OCI-M2 (cell line): Measurements from ENCODE around the gene CDH7.

Experiments used
- DNase-seq: peaks from one replicate; lab custom pipeline; 2025; ENCODE audit not compliant: unreplicated experiment; lab: John Stamatoyannopoulos, UW

Gene CDH7, protein sequence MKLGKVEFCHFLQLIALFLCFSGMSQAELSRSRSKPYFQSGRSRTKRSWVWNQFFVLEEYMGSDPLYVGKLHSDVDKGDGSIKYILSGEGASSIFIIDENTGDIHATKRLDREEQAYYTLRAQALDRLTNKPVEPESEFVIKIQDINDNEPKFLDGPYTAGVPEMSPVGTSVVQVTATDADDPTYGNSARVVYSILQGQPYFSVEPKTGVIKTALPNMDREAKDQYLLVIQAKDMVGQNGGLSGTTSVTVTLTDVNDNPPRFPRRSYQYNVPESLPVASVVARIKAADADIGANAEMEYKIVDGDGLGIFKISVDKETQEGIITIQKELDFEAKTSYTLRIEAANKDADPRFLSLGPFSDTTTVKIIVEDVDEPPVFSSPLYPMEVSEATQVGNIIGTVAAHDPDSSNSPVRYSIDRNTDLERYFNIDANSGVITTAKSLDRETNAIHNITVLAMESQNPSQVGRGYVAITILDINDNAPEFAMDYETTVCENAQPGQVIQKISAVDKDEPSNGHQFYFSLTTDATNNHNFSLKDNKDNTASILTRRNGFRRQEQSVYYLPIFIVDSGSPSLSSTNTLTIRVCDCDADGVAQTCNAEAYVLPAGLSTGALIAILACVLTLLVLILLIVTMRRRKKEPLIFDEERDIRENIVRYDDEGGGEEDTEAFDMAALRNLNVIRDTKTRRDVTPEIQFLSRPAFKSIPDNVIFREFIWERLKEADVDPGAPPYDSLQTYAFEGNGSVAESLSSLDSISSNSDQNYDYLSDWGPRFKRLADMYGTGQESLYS

DNA sequence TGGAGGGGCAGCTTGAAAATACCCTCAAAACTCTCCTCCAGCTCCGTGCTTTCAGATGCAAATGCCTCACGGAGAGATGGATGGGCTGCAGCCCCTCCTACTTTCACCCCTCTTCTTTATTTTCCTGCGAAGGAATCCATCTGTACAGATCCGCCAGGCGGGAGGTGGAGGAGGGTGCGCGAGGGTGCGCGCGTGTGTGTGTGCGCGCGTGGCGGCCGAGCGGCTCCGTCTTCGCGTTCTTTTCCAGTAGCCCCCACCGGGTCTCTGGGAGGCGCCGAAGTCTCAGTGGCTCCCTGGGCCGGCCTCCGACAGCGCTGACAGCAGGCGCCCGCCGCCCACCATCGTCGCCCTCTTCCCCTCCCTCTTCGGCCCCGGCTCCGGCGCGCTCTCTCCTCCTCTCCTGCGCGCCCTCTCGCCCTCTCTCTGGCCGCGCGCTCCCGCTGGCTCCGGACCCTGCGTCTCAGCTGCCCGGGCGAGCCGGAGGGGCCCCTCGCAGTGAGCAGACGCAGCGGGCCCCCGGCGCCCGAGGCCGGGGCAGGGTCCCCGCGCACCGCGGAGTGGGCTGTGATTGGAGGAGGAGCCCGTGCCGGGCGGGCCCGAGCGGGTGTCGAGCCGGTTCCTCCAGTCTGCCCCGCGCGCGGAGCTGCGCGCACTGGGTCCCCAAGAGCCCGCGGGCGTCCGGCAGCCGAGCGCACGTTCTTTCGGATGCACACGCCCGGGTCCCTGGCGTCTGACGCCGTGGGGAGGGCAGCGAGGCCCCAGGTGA is at the start of gene CDH7:
CDH7 (plus strand) TSS at position 624 of the 766 bp plus-strand sequence. CDS start 11,831 bp downstream, outside the sequence.
- no peak for DNase-seq

DNA sequence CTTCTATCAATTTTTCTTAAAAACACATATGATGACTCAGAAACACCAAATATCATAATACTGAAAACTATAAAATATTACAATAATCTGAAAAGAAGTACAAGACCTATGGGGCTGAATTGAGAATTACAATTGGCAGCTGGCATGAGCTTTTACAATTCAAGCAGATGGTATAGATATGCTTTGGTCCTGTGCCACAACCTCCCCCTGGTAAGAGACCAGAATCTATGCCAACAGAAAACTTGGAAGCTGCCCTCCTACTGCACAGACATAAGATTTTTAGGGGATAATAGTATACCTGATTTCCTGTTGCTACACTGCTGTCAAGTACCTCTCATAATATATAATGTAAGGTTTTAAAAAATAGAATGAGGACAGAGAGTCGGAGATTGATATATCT is 46.8 kb upstream of the CDH7 start:
- DNase-seq, result no peak

DNA sequence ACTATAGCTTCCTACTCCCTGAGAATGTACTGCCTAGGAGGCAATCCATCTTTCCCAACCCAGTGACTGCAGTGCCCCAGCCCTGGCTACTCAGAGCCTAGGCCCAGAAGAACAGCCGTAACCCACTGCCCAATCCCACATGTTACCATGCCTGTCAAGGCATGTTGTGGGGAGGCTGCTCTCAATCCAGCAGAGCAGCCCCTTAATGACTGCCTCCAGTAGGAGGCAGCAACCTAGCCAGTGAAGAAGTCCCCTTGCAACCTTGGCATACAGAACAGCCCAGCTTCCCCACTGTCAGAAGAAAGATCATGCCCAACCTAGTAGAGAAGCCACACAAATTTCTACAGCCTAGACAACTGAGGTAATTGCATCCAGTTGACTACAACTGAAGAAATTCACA is 44.2 kb upstream of the CDH7 start:
- DNase-seq, result no peak

DNA sequence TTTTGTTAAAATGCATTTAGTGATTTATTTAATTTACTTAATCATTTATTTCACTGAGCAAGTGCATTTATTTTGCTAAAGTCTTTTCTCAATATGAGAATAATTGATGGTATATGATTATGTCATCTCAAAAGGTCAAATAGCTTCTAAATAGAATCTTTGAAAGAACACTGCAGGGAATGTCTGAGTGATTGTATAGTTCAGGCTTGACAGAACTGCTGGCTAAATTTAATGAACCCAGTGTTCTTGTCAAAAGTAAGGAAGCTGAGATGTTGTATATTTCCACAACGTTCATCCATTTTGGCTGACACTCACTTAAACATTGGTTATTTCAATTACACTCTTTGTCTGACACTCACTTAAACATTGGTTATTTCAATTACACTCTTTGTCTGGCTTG is 39.3 kb upstream of the CDH7 start:
- DNase-seq, result no peak

DNA sequence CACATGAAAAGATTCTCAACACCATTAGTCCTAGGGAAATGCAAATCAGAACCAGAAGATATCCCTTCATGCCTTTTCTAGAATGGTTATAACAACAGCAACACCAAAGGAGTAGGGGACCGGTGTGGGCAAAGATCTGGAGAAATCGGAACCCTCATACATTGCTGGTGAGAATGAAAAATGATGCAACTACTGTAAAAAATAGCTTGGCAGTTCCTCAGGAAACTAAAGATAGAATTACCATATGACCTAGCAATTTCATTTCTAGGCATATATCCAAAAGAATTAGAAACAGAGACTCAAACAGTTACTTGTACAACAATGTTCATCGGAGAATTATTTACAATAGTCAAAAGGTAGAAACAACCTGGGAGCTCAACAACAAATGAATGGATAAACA is 29.2 kb upstream of the CDH7 start:
- DNase-seq, result no peak

DNA sequence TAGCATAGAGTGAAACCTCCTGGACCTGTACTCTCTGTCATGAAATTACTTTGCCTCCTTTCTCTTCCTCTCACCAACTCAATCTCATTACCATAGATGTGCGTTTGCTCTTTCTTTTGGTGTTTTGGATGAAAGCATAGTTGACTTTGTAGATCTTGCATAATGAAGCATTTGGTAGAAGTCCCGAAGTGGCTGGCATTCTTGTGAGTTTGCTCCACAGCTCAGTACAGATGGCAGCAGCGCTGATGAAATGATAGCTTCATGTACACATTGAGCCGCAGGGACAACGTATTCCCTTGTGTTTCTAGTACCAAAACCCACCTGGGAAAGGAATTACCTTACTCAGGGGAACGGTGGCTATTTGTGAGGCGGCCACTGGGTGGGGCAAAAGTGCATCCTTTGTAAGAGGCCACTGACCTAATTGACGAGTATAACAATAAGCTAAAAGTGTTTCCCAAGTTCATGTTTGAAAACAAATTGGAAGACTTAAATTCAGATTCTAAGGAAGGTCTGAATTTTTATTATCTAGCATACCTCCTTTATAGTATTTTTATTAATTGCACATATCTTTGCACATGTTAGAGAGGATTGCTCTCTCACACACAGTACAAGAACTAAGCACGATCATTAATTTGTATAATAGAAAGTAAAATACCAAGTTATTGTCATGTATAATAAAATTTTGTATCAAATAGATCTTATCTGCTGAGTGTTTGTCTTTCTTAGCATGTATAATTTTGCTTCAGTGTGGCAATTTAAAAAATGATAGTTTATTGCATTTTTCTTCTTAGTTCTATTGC is 25.4 kb upstream of the CDH7 start:
- DNase-seq, result no peak

DNA sequence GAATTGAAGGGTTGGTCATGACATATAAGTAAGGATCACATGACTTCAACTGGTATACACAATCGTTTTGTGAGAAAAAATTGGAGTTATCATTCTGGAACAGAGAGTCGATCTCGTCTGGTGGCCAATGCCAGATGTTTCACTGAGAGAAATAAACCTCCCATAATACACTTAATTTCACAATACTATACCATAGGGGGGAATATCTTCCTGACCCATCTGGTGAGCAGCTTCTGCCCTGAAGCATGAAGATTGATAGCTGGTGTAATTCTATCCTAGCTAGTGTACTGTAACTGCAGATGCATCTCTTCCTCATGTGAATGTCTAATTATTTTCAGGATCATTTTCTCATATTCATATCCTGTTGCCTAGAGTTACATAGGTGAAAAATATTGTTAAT is 15.7 kb upstream of the CDH7 start:
- peak; percentile 21 for DNase-seq

DNA sequence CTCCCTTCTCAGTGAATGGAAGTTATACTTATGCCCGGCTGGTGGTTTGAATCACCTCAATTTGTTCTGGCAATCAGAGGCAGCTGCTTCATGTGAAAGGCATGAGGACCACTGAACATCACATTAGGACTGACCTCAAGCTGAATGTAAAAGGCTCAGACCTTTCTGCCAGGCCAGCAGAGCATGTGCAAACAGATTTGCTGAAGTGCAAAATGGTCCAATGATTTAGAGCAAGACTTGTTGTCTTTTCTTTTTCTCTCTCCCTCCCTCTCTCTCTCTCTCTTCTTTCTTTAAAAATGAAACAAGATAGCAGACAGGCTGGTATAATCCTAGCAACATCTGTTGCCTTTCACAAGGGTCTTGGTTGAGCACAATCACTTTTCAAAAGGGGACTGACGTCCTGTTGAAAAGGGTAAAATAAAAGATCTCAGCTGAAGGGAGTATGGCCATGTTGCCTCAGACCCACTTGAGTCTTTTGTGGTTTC is 13.3 kb upstream of the CDH7 start:
- DNase-seq, result no peak

DNA sequence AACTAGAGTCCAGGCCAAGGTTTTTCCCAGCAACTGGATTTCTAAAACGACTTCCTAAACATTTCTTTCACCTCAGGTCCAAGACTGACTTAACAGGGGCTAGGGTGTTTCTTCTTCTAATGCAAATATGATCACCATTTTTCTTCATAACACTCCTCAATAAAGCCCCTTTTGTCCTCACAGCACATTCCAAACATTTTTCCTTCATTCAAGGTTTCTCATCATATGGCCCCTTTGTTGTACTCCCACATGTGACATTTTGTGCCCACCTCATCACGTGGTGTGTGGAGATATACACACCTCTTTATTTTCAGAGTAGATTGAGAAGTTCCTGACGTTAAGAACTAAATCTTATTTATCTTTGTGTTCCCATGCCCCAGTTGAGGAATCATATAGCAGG is 3.9 kb upstream of the CDH7 start:
- no peak for DNase-seq

DNA sequence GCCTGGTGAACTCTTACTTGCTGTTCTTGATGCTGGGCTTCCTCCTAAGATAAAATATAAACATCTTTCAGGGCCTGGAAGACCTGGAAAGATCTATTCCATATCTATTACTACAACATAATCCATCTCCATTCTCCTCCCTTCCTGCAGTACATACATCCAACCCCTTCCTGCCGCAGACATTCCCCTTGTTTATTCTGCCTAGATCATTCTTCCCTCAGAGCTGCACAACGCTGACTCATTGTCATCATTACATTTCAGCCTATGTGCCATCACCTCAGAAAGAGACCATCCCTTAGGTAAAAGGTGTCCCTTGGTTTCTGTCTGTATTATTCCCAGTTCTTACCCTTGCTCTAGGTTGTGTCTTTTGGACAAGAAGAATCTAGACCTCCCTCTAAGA is 2.5 kb upstream of the CDH7 start:
- DNase-seq, result no peak

DNA sequence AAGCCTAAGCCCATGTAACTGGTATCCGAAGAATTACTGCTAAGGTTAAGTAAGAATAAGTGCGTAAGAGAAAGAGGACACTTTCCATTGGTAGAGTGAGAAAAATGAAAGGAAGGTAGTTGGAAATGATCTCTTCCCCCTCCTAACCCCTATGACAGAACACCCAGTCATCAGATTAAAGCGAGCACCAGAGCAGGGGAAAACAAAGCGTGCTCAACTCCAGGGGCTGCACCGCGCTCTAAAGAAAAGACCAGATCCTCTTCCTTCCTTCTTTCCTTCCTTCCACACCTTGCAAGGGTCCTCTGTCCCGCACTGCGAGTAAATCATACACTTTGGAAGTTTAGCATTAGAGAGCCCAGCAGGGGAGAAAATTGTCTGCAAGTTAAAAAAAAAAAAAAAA is 971 bp upstream of the CDH7 start:
- no peak for DNase-seq

DNA sequence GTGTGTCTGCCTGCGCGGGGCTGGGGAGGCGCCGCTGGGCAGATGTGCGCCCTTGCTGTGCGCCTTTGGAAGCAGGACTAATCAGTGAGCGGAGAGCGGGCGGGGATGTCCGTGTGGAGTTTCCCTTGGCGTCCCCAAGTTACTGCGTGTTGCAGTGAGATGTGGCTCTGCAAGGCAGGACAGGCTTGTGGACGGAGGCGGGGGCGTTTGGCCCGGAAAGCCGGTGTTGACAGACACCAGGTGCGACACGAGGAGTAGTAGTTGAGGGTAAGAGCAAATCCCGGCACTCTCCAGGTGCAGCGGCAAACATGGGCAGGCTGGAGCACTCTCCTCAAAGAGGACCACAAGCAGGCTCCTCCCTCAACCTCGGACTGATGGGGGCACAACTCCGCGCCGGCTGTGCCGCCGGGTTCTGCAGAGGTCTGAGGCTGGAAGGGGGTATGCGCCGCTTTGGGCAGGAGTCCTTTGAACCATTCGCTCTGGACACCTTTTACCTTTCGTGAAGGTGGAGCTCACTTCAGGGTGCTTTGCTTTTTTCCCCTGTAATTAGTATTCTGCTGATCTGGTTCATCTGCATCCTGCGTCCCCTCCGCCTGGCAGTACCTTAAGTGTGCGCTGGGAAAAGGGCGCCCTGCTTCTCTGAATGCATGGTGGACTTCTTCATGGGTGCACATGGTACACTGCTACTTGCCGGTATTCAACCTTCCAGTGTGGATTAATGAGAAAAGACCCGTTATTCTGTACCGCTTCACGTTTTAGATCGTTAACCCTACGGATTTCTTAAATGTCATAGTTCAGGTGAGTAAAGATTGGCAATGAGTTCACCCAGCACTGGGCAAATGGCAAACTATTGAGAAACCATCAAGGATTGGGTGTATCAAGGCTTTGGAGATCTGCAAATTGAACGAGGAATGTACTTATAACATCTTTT is 608 bp downstream of the CDH7 start:
- DNase-seq, result no peak

DNA sequence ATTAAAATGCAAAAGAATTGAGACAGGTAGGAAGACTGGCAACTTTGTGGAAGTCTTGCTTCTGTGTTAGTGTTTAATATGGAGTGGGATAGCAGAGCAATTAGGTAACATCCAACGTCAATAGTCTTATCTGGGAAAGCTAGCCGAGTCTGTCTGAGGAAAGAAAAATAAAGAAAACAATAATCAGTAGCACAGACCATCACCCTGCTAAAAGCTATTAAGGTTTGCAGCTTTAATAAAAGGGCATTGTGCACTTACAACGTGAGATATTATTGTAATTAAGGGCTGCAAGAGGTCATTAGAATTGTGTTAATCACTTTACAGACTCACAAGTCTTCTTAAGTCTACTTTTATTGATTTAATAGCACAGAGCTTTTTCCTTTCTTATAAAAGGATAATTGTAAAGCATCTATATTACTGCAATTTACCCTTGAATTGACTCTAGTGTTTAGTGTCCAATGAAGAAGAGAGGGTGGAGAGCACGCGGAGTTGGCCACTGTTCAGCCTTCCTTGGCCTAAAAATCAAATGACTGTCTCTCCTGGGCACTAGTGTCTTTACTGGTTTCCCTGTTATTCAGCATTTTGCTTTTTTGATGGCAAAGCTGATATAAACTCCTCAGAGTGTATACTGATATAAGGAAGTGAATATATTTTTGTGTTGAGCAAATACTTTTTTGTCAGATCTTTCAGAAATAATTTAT is 2.0 kb downstream of the CDH7 start:
- DNase-seq, result no peak

DNA sequence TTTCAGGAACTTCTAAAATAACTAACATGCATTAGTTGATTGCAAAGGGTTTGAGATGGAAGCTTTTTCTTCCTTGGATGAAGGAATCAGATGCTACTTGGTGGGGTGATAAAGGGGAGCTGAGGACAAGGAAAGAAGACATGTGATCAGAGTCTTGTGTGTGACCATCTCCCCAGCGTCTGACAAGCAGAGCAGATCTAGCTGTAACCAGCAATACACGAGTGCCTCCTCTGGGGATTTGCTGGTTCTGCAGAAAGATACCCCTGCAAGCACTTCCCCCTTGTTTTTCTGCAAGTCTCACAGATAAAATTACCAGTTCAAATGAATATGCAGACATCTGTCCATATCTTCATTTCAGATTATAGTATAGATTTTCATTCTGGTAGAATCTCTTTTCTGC is 2.7 kb downstream of the CDH7 start:
- peak; percentile 9 for DNase-seq

DNA sequence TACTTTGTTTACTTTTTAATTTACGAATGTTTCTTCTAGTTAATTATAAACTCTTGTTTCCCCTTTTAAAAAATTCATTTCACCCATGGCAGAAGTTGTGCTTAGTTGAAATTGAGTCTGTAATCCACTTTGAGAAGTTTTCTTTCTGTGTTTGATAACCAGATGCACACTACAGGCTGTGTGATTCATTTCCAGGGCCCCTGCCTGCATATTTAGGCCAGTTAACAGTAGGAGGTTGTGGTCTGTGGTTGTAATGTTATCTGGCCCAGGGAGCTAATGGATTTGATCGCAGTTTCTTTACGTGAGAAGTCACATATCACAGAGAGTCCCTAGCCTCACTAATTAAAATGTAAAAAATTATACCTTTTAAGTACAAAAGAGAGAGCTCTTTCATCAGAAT is 3.3 kb downstream of the CDH7 start:
- DNase-seq, result peak; percentile 41

DNA sequence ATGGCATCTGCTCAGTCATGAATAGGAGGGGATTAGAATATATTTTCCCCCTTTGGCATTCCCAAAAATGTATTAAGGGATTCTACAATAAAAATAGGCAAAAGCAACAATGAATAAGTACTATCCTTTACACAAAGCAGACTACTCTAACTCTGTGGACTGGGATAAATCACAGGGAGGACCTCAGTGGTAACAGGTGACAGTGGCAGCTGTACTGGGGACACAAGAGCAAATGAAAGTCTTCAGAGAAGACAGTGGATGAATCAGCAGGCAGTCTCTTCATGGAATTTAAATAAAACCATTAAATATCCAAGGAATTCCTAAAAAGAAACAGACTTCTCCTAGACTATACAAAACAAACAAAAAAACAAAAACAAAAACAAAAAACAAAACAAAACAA is 4.8 kb downstream of the CDH7 start:
- no peak for DNase-seq

DNA sequence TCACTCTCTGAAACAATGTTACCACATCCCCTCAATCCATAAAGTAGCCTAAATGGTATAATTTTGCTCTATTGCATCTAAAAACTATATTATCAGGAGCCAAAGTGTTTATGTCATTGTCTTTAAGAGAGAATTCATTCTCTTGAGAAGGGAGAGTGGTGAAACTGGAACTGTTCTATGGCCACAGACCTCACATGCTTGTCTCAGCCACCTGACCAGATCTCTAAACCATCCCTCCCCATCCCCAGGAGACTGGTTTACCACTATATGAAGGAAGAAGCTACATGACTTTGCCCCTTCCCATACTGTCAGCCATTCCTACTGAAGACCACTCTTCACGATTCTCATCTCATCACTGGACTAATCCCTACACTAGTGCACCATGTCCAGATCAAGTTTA is 9.6 kb downstream of the CDH7 start:
- DNase-seq, result no peak

DNA sequence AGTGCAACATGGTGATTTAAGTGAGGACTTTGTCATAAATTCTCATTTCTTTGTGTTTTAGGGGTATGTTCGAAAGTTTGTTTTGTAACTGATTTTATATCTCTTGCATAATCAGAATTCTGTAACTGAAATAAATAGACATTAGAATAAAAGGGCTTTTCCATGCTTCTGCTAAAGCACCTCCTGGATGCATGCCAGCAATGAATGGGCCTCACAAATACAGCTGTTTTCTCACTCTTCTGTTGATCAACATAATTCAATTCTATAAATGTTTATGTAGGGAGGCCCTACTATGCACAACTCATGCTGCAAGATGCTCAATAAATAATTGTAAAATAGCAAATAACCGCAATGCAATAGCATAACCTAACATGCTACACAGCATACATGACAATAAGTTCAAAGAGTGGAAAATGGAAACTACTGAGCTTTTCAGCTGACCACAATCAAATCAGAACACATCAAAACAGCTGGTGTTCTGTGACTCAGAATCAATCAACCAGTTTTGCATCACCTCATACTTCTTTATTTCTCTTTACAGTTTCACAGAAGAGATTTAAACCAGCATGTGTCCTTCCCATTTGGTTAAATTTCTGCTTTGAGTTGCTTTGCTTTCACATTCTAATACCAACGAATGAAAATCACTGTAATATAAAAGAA is 11.0 kb downstream of the CDH7 start:
- DNase-seq, result no peak

DNA sequence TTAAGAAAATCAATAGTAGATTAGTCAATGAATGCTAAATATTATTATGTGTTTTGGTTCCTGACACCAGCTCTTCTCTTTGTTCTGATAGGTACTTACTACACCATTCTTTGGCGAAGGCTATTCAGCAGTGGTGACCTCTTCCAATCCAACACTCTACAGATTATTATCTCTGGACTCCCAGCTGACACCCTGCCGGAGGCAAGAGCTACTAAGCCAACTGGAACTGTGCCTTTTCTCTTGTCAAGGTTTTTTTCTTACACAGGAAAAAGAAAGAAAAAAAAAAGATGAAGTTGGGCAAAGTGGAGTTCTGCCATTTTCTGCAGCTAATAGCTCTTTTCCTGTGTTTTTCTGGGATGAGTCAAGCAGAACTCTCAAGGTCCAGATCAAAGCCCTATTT is 11.7 kb downstream of the CDH7 start:
- no peak for DNase-seq
